ENCODE measurements around the gene BDKRB1. TPM values are rescaled to one million over a fixed set of nuclear protein-coding genes. Genes with fewer than 3 reads are reported as not detected.

Gene BDKRB1
- total RNA-seq, 1 donor from 2014 or later: 0.20 TPM

DNA sequence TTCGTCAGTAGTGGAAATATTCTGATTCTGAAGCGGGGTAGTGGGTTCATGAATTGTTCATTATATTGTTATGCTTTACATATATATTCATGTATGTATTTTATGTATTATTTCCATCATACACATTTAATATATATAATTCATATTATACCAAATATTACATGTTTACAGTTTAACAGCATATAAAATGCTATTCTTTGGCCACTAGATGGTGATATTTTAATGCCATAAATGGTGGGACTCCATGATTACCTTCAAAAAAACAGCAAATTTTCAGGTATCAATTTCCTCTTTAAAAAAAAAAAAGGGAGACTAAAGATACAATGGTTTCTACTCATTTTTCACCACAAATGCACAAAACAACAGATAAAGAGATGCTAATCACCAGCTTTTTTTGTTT lies 41.0 kb downstream of the BDKRB1 start:
- FAIRE-seq: no peak
- no peaks in the 10 kb centered on the region for H4K20me1 ChIP-seq (ENCODE audit: insufficient read depth, low read length)

DNA sequence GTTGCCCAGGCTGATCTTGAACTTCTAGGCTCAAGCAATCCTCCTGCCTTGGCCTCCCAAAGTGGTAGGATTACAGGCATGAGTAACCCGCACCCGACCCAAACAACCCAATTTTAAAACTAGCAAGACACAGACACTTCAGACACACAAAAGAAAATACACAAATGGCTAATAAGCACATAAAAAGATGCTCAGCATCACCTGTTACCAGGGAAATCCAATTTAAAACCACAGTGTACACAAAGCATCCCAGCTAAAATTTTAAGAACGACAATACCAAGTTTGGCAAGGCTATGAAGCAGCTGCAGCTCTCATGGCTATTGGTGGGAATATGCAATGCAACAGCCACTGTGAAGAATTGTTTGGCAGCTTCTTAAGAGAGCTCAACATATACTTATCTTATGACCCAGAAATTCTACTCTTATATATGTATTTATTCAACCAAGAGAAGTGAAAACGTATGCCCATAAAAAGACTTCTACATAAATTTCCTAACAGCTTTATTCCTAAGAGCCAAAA lies 42.0 kb downstream of the BDKRB1 start:
- Histone ChIP-seq H4K20me1 (ENCODE audit: insufficient read depth, low read length) (no peaks in the 10 kb centered on the region), H3K79me2 (ENCODE audit: insufficient read depth, low read length) (no peaks in the 10 kb centered on the region), H3K4me2 (ENCODE audit: low read length) (no peak overlapping the region), H3K27me3 (ENCODE audit: insufficient read depth, low read length) (no peaks in the 10 kb centered on the region), H3K36me3 (ENCODE audit: insufficient read depth, low read length) (no peaks in the 10 kb centered on the region), H2AFZ (ENCODE audit: low read depth, low read length) (no peak overlapping the region), H3K9ac (ENCODE audit: low read length) (no peak overlapping the region), H3K27ac (ENCODE audit: low read depth, low read length) (no peak overlapping the region), H3K4me1 (ENCODE audit: insufficient read depth, low read length) (no peaks in the 10 kb centered on the region), H3K9me3 (ENCODE audit: insufficient read depth, low read depth, low read length) (no peaks in the 10 kb centered on the region), H3K4me3 (ENCODE audit: insufficient read depth, low read depth, low read length) (no peak overlapping the region)
- Mint-ChIP-seq H3K36me3 (ENCODE audit: low read depth, unreplicated experiment) (peaks cover 3% of the 10 kb centered on the region), H3K27ac (ENCODE audit: unreplicated experiment) (no peak overlapping the region), H3K4me3 (ENCODE audit: unreplicated experiment) (no peak overlapping the region), H3K4me1 (ENCODE audit: low read depth, unreplicated experiment) (no peaks in the 10 kb centered on the region), H3K27me3 (ENCODE audit: low read depth, unreplicated experiment) (no peaks in the 10 kb centered on the region), H3K9me3 (ENCODE audit: unreplicated experiment) (no peaks in the 10 kb centered on the region)
- FAIRE-seq: no peak
- no peak for DNase-seq (ENCODE audit: low read depth)
- TF ChIP-seq, protein P1, sequence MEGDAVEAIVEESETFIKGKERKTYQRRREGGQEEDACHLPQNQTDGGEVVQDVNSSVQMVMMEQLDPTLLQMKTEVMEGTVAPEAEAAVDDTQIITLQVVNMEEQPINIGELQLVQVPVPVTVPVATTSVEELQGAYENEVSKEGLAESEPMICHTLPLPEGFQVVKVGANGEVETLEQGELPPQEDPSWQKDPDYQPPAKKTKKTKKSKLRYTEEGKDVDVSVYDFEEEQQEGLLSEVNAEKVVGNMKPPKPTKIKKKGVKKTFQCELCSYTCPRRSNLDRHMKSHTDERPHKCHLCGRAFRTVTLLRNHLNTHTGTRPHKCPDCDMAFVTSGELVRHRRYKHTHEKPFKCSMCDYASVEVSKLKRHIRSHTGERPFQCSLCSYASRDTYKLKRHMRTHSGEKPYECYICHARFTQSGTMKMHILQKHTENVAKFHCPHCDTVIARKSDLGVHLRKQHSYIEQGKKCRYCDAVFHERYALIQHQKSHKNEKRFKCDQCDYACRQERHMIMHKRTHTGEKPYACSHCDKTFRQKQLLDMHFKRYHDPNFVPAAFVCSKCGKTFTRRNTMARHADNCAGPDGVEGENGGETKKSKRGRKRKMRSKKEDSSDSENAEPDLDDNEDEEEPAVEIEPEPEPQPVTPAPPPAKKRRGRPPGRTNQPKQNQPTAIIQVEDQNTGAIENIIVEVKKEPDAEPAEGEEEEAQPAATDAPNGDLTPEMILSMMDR (IDR thresholded peaks at IDR 0.05; ENCODE audit: insufficient read depth, low read depth, low read length): no peak
- TF ChIP-seq EZH2 (IDR thresholded peaks at IDR 0.05; ENCODE audit: insufficient read depth, low read length): no peak

More for the DNA sequence above, 41.0 kb downstream of the BDKRB1 start:
- no peak overlapping the region for H3K9ac ChIP-seq (ENCODE audit: low read length)
- no peaks in the 10 kb centered on the region for H3K27me3 ChIP-seq (ENCODE audit: insufficient read depth, low read length)
- no peaks in the 10 kb centered on the region for H3K79me2 ChIP-seq (ENCODE audit: insufficient read depth, low read length)
- no peaks in the 10 kb centered on the region for H3K4me1 ChIP-seq (ENCODE audit: insufficient read depth, low read length)
- no peak for TF ChIP-seq EZH2 (IDR thresholded peaks at IDR 0.05; ENCODE audit: insufficient read depth, low read length)
- TF ChIP-seq, protein P1 (IDR thresholded peaks at IDR 0.05; ENCODE audit: insufficient read depth, low read depth, low read length): peak; percentile 52
- no peak overlapping the region for H3K4me3 ChIP-seq (ENCODE audit: insufficient read depth, low read depth, low read length)
- H3K4me2 ChIP-seq (ENCODE audit: low read length): no peak overlapping the region
- DNase-seq (ENCODE audit: low read depth): no peak
- H3K36me3 Mint-ChIP-seq (ENCODE audit: low read depth, unreplicated experiment): peaks cover 3% of the 10 kb centered on the region
- no peak overlapping the region for H2AFZ ChIP-seq (ENCODE audit: low read depth, low read length)
- peaks cover 5% of the 10 kb centered on the region for H3K36me3 ChIP-seq (ENCODE audit: insufficient read depth, low read length)
- no peak overlapping the region for H3K27ac ChIP-seq (ENCODE audit: low read depth, low read length)
- H3K9me3 ChIP-seq (ENCODE audit: insufficient read depth, low read depth, low read length): no peaks in the 10 kb centered on the region
- H3K4me3 Mint-ChIP-seq (ENCODE audit: unreplicated experiment): no peak overlapping the region
- no peaks in the 10 kb centered on the region for H3K4me1 Mint-ChIP-seq (ENCODE audit: low read depth, unreplicated experiment)
- H3K27ac Mint-ChIP-seq (ENCODE audit: unreplicated experiment): no peak overlapping the region
- no peaks in the 10 kb centered on the region for H3K9me3 Mint-ChIP-seq (ENCODE audit: unreplicated experiment)
- H3K27me3 Mint-ChIP-seq (ENCODE audit: low read depth, unreplicated experiment): no peaks in the 10 kb centered on the region

DNA sequence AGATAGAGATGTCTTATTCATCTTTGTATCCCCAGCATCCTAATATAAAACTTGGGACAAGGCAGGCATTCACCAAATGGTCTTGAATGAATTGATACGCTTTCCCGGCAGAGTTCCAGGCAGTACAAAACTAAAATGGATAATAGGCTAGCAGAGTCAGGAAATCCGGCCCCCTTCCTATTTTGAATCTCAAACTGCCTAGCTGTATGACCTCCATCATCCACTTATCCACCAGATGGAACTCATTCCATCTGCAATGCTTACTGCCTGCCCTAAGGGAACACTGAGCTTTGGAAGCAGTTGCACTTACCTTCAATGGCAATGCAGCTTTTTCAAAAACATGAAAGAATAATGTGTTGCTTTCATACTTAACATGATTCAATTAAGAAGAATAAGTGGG lies 43.4 kb downstream of the BDKRB1 start:
- no peak overlapping the region for H3K9ac ChIP-seq (ENCODE audit: low read length)
- Mint-ChIP-seq H3K4me3 (ENCODE audit: unreplicated experiment) (no peak overlapping the region), H3K27ac (ENCODE audit: unreplicated experiment) (no peak overlapping the region), H3K9me3 (ENCODE audit: unreplicated experiment) (no peaks in the 10 kb centered on the region), H3K4me1 (ENCODE audit: low read depth, unreplicated experiment) (no peaks in the 10 kb centered on the region), H3K27me3 (ENCODE audit: low read depth, unreplicated experiment) (no peaks in the 10 kb centered on the region), H3K36me3 (ENCODE audit: low read depth, unreplicated experiment) (peaks cover 3% of the 10 kb centered on the region)
- H3K4me2 ChIP-seq (ENCODE audit: low read length): no peak overlapping the region
- DNase-seq (ENCODE audit: low read depth) (no peak), FAIRE-seq (no peak)
- no peaks in the 10 kb centered on the region for H3K79me2 ChIP-seq (ENCODE audit: insufficient read depth, low read length)
- H3K27me3 ChIP-seq (ENCODE audit: insufficient read depth, low read length): no peaks in the 10 kb centered on the region
- no peak overlapping the region for H2AFZ ChIP-seq (ENCODE audit: low read depth, low read length)
- no peak for TF ChIP-seq EZH2 (IDR thresholded peaks at IDR 0.05; ENCODE audit: insufficient read depth, low read length)
- TF ChIP-seq, protein P1 (IDR thresholded peaks at IDR 0.05; ENCODE audit: insufficient read depth, low read depth, low read length): no peak
- no peak overlapping the region for H3K27ac ChIP-seq (ENCODE audit: low read depth, low read length)
- H3K4me1 ChIP-seq (ENCODE audit: insufficient read depth, low read length): no peaks in the 10 kb centered on the region
- H3K9me3 ChIP-seq (ENCODE audit: insufficient read depth, low read depth, low read length): no peaks in the 10 kb centered on the region
- no peaks in the 10 kb centered on the region for H3K36me3 ChIP-seq (ENCODE audit: insufficient read depth, low read length)
- H3K4me3 ChIP-seq (ENCODE audit: insufficient read depth, low read depth, low read length): no peak overlapping the region
- no peaks in the 10 kb centered on the region for H4K20me1 ChIP-seq (ENCODE audit: insufficient read depth, low read length)
